T47D (cell line): Measurements from ENCODE around the gene SLC45A3.
"Not testable (repeated sequence)": the region's sequence is repeated elsewhere in the genome, so short reads cannot be mapped to it uniquely, and the experiment has no call there.

Source experiments
- DNase-seq, 2 experiments: peaks; one replicate each; pipeline versions ENCODE4 v3.0.0 to v3.0.0-alpha.2; 2011 to 2012; ENCODE audit warnings: low read depth in 1 of 2, low spot score in 1 of 2
- JUND ChIP-seq: IDR thresholded peaks from 2 replicates; pipeline ENCODE4 v1.6.1; 2012; ENCODE audit warnings: low read depth
- in situ Hi-C: cut with HindIII; loops from 2 replicates; pipeline ENCODE4 v1.10.0; 2016; ENCODE audit warnings: low sequenced_read_pairs, low pct_unique_long_range_greater_than_20kb

SLC45A3 gene, protein sequence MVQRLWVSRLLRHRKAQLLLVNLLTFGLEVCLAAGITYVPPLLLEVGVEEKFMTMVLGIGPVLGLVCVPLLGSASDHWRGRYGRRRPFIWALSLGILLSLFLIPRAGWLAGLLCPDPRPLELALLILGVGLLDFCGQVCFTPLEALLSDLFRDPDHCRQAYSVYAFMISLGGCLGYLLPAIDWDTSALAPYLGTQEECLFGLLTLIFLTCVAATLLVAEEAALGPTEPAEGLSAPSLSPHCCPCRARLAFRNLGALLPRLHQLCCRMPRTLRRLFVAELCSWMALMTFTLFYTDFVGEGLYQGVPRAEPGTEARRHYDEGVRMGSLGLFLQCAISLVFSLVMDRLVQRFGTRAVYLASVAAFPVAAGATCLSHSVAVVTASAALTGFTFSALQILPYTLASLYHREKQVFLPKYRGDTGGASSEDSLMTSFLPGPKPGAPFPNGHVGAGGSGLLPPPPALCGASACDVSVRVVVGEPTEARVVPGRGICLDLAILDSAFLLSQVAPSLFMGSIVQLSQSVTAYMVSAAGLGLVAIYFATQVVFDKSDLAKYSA

GRCh38 chr1:205680073-205680851 is at the start of gene SLC45A3:
Gene SLC45A3, minus strand, starts transcription at chr1:205680509. Its CDS starts 15,853 bp downstream, at chr1:205664656.
- DNase-seq = peak; percentile 52 to 72
- in situ Hi-C loops = no loop called here

GRCh38 chr1:205726619-205727125 is 46.4 kb upstream of the SLC45A3 start:
- in situ Hi-C loops = no loop called here
- TF ChIP-seq JUND = no peak
- DNase-seq = no peak

More at GRCh38 chr1:205680073-205680851, at the start of gene SLC45A3:
- no peak for TF ChIP-seq JUND

GRCh38 chr1:205725514-205725913 is 45.2 kb upstream of the SLC45A3 start:
- no peak for TF ChIP-seq JUND
- no peak for DNase-seq
- in situ Hi-C loops = no loop called here

DNA sequence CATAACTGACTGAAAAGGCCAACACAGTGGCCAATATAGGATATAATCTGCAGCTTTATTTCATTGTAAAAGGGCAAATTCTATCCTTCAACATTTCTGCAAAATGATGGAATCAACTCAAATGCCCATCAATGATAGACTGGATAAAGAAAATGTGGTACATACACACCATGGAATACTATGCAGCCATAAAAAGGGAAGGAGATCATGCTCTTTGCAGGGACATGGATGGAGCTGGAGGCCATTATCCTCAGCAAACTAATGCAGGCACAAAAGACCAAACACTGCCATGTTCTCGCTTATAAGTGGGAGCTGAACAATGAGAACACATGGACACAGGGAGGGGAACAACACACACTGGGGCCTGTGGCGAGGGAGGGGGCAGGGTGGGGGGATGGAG is 40.4 kb upstream of the SLC45A3 start:
- in situ Hi-C loops, DNase-seq: not testable (repeated sequence)

GRCh38 chr1:205719762-205720161 is 39.5 kb upstream of the SLC45A3 start:
- in situ Hi-C loops = no loop called here
- no peak for TF ChIP-seq JUND
- DNase-seq = no peak

- in situ Hi-C loops = no loop called here
- no peak for DNase-seq
- no peak for TF ChIP-seq JUND
These were observed 38.7 kb upstream of the SLC45A3 start for GRCh38 chr1:205719015-205719414.

GRCh38 chr1:205716371-205717132 is 36.2 kb upstream of the SLC45A3 start:
- in situ Hi-C loops = no loop called here
- DNase-seq = no peak
- TF ChIP-seq JUND = no peak

- no peak for DNase-seq
- TF ChIP-seq JUND = no peak
- in situ Hi-C loops = no loop called here
These were observed 35.3 kb upstream of the SLC45A3 start for GRCh38 chr1:205715628-205716027.

DNA sequence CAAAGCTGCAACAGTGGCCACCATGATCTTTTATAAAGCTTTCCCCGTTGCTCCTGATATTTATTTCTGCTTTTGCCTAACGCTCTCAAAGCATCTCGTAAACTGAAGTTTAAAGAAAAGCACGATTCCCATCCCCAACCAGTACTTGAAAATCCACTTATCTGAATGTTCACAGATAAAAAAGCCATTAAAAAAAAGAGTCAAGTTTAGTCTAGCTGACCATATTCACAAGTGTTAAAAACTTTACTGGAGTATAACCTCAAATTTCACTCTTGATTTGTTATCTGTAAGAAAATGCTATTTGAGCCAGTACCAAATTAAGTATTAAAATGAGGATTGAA is 34.6 kb upstream of the SLC45A3 start:
- no peak for TF ChIP-seq JUND
- in situ Hi-C loops = no loop called here
- DNase-seq = no peak

GRCh38 chr1:205714190-205714905 is 34.0 kb upstream of the SLC45A3 start:
- TF ChIP-seq JUND = no peak
- DNase-seq = peak in 1 of 2 experiments; percentile 32
- in situ Hi-C loops = no loop called here

DNA sequence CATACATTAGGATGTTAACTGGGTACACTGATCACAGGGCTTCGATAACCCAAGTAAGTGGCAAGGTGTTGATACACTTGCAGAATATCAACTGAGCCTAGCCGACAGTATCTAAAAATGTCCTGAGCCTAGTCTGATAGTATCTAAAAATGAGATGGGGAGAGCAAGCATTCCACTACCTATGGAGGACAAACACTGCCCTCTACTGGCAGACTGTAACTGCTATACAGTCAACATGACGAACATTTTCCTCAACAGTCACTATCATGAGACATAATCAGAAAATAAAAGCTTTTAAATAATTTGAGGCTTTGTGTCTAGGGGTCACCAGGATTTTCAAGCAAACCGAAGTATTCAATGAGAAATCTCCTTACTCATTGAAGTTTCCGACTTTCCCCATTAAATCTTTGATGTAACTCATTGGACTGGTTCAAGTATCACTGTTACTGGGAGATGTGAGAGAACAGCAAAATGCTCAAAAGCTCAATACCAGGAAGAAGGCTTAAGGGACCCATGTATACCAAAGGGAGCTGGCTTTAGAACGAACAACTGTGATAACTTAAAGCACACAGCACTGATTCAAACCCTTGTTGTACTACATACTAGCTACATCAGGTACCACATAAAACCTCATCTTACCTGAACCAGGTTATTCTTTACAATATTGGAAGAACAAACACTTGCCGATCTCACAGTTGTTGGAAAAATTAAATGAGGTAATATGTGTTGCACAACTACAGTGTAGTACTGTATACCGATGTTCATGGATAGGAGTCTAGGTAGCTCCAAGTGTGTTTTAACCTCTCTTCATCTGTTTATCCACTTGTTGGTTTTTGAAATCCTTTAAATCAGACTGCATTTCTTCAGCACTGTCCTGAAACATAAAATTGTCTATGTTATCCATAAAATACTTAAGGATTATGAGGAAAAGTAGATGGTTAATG is 31.1 kb upstream of the SLC45A3 start:
- DNase-seq = peak; percentile 62 to 86
- no peak for TF ChIP-seq JUND
- in situ Hi-C loops = no loop called here
